ENCODE measurements around the gene ROR2. TPM values are rescaled to one million over a fixed set of nuclear protein-coding genes. Genes with fewer than 3 reads are reported as not detected.
A peak's percentile ranks its signal among the peaks of the same experiment; 100 is the strongest.

ROR2 gene
- total RNA-seq, 2 donors from 2014 or later, result 4.0 to 5.4 TPM

- no peak overlapping the region for H3K4me3 ChIP-seq
- intact Hi-C loops (cut with DNase I), result no loop called here
- no peaks in the 10 kb centered on the region for H3K36me3 ChIP-seq (replicated peaks in 1 of 2; ENCODE audit: insufficient read depth in 1 of 2, low read depth in 2 of 2)
- H3K27me3 ChIP-seq, result no peaks in the 10 kb centered on the region
- no peaks in the 10 kb centered on the region for H3K9me3 ChIP-seq
- no peak for TF ChIP-seq POLR2A (IDR thresholded peaks at IDR 0.05)
- TF ChIP-seq, protein P1, sequence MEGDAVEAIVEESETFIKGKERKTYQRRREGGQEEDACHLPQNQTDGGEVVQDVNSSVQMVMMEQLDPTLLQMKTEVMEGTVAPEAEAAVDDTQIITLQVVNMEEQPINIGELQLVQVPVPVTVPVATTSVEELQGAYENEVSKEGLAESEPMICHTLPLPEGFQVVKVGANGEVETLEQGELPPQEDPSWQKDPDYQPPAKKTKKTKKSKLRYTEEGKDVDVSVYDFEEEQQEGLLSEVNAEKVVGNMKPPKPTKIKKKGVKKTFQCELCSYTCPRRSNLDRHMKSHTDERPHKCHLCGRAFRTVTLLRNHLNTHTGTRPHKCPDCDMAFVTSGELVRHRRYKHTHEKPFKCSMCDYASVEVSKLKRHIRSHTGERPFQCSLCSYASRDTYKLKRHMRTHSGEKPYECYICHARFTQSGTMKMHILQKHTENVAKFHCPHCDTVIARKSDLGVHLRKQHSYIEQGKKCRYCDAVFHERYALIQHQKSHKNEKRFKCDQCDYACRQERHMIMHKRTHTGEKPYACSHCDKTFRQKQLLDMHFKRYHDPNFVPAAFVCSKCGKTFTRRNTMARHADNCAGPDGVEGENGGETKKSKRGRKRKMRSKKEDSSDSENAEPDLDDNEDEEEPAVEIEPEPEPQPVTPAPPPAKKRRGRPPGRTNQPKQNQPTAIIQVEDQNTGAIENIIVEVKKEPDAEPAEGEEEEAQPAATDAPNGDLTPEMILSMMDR (IDR thresholded peaks at IDR 0.05), result no peak
- no peaks in the 10 kb centered on the region for H3K4me1 ChIP-seq
- H3K27ac ChIP-seq, result no peak overlapping the region
- ATAC-seq (no peak), DNase-seq (peak in 1 of 4 donors; percentile 39)
- WGBS, 2 donors, result 54 to 60% methylated on average over 13 of the region's 13 CpGs
Measured at GRCh38 chr9:91844190-91844589, 105.8 kb downstream of the ROR2 start.

DNA sequence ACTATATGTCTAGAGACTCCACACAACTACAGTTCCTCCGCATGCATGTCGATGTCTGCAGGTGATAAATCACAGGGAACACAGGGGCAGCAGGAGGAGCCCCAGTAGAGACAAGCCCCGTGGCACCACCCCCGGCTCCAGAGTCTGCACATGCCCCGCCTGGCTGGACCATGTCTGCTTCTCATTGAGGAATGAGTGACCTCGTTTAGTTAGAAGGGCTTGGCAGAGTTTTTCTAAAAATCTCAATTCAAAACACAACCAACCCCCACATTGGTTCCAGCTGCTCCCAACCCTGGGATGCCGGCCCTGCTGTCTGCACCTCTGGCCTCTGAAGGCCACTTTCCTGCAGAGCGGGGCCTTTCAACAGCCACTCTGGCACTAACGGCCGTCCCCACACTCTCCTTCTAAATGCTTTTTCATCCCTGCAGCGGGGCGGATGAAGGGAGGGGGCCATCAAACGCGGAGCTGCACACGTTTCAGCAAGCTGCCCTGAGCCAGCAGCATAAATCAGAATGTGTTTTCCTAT, 106.3 kb downstream of the ROR2 start:
- Histone ChIP-seq H3K4me3 (no peak overlapping the region), H3K36me3 (replicated peaks in 1 of 2; ENCODE audit: insufficient read depth in 1 of 2, low read depth in 2 of 2) (no peaks in the 10 kb centered on the region), H3K9me3 (no peaks in the 10 kb centered on the region), H3K27me3 (no peaks in the 10 kb centered on the region), H3K27ac (no peak overlapping the region), H3K4me1 (no peaks in the 10 kb centered on the region)
- 57 to 77% methylated on average over 13 to 15 of the region's 15 CpGs for WGBS, 2 donors
- DNase-seq (peak in 2 of 4 donors; percentile 9 to 17), ATAC-seq (peak; percentile 40)
- TF ChIP-seq, protein P1 (IDR thresholded peaks at IDR 0.05), result no peak
- TF ChIP-seq POLR2A (IDR thresholded peaks at IDR 0.05), result no peak
- intact Hi-C loops (cut with DNase I), result no loop called here

DNA sequence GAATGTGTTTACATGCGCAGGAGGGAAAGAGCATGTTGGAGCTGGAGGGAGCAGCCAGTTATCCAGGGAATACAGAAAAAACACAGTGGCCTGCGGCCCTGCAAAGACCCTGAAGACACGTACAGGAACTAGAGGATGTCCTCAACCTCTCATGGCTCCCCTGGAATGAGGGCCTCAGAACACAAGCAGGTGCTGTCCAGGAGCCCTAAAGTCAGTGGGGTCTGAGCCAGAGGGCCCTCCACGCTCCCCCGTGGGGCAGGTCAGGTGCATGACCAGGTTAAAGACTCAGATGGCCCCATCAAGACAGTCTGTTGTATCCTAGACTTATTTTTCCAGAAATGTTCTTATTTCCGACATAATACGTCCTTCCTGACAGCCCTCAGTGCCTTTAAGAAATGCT, 106.9 kb downstream of the ROR2 start:
- DNase-seq (no peak), ATAC-seq (no peak)
- Histone ChIP-seq H3K4me3 (no peak overlapping the region), H3K9me3 (no peaks in the 10 kb centered on the region), H3K27ac (no peak overlapping the region), H3K36me3 (replicated peaks in 1 of 2; ENCODE audit: insufficient read depth in 1 of 2, low read depth in 2 of 2) (no peaks in the 10 kb centered on the region), H3K4me1 (peaks cover under 1% of the 10 kb centered on the region), H3K27me3 (no peaks in the 10 kb centered on the region)
- 70 to 71% methylated on average over 7 of the region's 7 CpGs for WGBS, 2 donors
- TF ChIP-seq, protein P1 (IDR thresholded peaks at IDR 0.05), result no peak
- no peak for TF ChIP-seq POLR2A (IDR thresholded peaks at IDR 0.05)
- intact Hi-C loops (cut with DNase I), result no loop called here

DNA sequence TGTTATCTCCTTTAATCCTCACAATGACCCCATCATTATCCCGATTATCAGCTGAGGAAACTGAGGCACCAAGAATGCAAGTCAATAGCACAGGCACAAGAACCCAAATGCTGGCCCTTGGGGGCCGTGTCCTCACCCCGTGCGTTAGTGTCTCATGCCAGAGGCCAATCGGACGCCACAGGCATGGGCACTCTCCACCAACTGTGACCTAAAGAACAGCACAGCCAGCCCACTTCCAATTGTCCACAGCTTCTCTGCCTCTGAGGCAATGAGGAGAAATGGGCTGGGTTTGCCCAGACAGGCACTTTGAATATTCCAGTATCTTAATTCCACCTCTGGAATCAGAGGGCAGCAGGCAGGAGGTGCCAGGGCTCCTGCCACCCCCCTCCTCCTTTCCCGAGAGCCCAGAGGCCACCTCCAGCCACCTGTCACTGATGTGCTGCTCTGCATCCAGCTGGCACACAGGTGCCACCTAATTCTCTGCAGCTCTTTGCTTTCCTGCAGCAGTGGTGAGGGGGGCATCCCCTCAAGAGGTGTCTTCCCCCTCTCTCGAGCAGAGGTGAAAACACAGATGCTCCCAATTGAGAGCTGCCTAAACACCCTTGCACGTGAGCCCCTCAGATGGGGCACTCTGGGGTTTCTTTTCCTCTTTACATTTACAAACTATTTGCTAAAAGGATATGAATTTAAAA, 107.5 kb downstream of the ROR2 start:
- intact Hi-C loops (cut with DNase I), result no loop called here
- Histone ChIP-seq H3K27ac (no peak overlapping the region), H3K4me1 (peaks cover 3% of the 10 kb centered on the region)

GRCh38 chr9:91841591-91841990, 108.4 kb downstream of the ROR2 start:
- Histone ChIP-seq H3K4me3 (no peak overlapping the region), H3K4me1 (peaks cover 3% of the 10 kb centered on the region), H3K27me3 (no peaks in the 10 kb centered on the region), H3K9me3 (no peaks in the 10 kb centered on the region), H3K27ac (no peak overlapping the region), H3K36me3 (replicated peaks in 1 of 2; ENCODE audit: insufficient read depth in 1 of 2, low read depth in 2 of 2) (no peaks in the 10 kb centered on the region)
- intact Hi-C loops (cut with DNase I), result no loop called here
- 73 to 85% methylated on average over 5 of the region's 5 CpGs for WGBS, 2 donors
- ATAC-seq (no peak), DNase-seq (no peak)
- TF ChIP-seq POLR2A (IDR thresholded peaks at IDR 0.05), result no peak
- TF ChIP-seq, protein P1 (IDR thresholded peaks at IDR 0.05), result no peak

More for the DNA sequence above, 107.5 kb downstream of the ROR2 start:
- no peaks in the 10 kb centered on the region for H3K36me3 ChIP-seq (replicated peaks in 1 of 2; ENCODE audit: insufficient read depth in 1 of 2, low read depth in 2 of 2)
- H3K27me3 ChIP-seq, result no peaks in the 10 kb centered on the region
- ATAC-seq, result no peak
- 68 to 74% methylated on average over 5 to 9 of the region's 9 CpGs for WGBS, 2 donors
- no peaks in the 10 kb centered on the region for H3K9me3 ChIP-seq
- no peak for DNase-seq
- no peak overlapping the region for H3K4me3 ChIP-seq
- no peak for TF ChIP-seq POLR2A (IDR thresholded peaks at IDR 0.05)
